Neural progenitor cell (in vitro differentiated cells): ENCODE measurements around the gene KY.

Experiments
- EZH2 ChIP-seq: fragments of 200-600 bp; sonication (generic); IDR thresholded peaks from 2 replicates; pipeline ENCODE4 v1.6.1; 2017; ENCODE audit warnings: antibody characterized with exemption, mild to moderate bottlenecking, moderate library complexity
- TF ChIP-seq, protein P1 (sequence below): fragments of 200-600 bp; sonication (generic); IDR thresholded peaks from 2 replicates; pipeline ENCODE4 v1.5.1; 2017; ENCODE audit warnings: antibody characterized with exemption, mild to moderate bottlenecking

DNA sequence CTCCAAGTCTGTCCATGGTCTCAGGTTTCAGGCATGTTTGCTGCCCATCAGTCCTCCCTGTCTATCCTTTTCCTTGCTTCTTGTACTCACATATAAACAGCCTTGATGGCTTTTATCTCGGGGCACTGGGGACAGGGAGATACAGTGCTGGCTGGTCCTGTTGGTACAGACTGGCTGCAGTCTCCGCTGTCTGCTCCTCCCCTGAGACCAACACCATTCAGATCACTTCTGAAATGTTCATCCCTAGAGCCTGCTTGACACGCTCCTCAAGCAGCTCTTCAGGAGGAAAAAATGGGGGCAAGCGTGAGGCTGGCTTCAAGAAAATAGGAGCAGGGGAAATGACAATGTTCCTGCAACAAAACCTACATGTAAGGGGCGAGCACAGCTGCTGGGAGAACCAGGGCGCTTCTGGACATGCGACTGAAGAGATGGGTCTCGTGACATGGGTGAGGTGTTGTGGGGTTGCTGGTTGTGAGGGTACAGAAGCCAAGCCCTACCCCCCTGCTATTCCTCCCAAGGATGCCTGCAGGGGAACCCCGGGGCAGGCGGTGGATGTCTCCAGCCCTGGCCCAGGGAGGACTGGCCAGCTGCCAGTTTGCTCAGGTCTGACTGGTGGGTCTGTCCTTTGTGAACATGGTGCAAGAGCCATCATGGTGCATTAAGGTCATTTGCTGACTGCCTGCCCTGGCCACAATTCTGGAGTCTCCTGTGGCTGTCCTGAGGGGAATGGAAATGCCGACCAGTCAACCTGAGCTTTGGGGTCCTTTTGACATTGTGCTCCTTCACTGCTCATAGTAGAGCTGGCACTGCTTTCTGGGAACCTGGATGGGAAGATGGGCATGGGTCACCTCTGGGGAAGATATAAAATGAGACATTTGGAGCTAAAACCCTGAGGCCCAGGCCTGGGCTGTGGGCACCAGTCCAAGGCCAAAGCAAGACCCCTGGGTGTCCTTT is 40.1 kb downstream of the KY start:
- no peak for TF ChIP-seq EZH2
- TF ChIP-seq, protein P1, sequence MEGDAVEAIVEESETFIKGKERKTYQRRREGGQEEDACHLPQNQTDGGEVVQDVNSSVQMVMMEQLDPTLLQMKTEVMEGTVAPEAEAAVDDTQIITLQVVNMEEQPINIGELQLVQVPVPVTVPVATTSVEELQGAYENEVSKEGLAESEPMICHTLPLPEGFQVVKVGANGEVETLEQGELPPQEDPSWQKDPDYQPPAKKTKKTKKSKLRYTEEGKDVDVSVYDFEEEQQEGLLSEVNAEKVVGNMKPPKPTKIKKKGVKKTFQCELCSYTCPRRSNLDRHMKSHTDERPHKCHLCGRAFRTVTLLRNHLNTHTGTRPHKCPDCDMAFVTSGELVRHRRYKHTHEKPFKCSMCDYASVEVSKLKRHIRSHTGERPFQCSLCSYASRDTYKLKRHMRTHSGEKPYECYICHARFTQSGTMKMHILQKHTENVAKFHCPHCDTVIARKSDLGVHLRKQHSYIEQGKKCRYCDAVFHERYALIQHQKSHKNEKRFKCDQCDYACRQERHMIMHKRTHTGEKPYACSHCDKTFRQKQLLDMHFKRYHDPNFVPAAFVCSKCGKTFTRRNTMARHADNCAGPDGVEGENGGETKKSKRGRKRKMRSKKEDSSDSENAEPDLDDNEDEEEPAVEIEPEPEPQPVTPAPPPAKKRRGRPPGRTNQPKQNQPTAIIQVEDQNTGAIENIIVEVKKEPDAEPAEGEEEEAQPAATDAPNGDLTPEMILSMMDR: no peak
